Kidney glomerular epithelial cell (primary cell): Measurements from ENCODE around the gene HEATR5A.

Source experiments
- DNase-seq: peaks from one replicate; lab custom pipeline; 2025; lab: John Stamatoyannopoulos, UW

The HEATR5A gene

DNA sequence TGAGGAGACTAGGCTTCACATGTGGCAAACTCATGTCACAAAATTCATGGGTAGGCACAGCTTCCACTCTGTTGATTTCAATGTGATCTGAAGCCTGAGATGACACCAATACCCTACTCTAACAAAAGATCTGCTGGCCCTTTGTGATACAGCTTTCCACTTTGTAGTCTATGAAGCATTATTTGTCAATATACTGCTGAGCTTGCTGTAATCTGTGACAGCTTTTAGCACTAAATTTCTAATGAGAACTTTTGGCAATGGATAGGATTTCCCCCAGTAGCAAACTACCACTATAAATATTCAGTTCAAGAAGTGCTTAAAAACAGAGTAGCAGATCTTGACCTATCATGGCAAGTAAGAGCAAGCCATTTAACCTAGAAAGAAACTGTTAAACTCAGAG is 5.6 kb upstream of the HEATR5A start:
- no peak for DNase-seq

DNA sequence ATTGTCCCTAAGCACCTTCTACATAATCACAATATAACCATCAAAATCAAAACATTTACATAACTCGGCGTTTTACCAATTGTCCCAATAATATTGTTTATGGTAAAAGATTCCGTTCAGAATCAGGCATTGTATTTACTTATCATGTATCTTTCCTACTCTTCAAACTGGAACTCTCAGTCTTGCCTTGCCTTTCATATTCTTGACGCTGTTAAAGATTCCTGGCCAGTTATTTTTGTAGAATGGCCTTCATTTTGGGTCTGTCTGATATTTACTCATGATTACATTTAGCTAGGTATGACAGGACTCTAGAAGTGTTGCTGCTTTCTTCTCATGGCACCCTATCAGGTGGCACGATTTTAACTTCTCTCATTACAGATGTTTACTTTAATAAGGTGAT is 850 bp upstream of the HEATR5A start:
- no peak for DNase-seq

DNA sequence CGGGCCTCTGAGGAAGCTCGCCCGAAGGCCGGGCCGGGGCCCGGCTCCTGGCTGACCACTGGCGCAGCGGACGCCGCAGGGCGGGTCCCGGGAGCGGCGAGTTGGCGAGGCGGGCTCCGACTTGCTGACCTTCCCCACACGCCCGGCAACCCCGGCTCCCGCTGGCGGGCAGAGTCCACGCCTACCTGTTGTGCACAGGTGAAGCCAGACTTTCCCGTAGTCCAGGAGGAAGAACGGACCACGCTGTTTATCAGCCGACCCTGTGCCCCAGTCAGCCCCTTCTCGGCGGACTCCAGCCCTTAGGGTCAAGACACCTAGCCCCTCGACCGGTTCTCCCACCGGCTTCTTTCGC is 407 bp downstream of the HEATR5A start:
- DNase-seq = peak; percentile 48

- DNase-seq = no peak
Observed at GRCh38 chr14:31419179-31419966, 977 bp downstream of the HEATR5A start.

- no peak for DNase-seq
Observed at GRCh38 chr14:31418440-31418839, 1.9 kb downstream of the HEATR5A start.

DNA sequence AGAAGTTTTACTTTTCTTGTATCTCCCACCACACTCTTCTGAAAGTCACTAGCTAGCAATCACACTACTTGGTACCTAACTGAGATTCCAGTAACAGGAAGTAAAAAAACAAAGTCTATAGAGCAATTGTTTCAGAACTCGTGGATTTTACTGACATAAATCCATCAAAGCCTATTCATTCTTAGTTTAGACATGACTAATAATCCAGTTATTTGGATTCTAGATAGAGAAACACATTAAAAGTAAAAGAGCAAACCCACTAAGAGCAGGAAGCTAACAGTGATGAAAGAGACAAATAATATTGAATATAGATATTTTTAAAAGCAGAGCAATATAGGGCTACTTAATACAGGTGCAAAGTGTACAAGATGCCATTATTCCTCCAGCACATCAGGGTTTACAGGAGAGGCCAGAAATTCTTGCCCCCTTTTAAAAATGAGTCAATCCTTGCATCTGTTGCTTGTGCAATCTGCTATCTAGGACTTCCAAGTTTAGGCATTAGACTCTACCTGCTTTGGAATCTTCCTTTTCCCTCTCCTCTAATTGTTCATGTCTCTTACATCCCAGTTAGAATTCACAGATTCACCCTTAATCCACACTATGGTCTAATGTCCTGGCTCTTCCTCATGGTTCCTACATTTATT is 6.0 kb downstream of the HEATR5A start:
- DNase-seq = peak; percentile 36

DNA sequence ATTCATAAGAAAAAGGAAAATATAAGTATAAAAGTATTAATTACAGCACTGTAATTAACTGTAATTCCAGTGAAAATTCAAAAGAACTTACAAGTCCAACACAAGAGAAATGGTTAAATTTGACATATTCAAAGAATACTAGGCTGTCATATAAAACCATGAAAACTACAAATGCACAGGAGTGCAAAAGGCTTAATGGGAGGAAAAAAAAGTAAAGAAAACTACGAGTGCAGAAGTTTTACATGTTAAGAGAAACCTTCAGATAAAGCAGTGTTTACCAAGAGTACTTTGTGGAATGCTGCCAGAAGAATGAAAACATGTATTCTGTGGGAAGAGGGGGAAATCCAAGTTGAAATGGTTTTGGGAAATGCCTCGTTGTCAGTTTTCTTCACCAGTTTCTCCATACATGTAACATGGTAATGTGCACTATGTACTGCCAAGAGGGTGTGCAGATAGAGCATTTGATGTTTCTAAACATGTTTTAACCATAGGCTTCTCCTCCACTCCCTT is 9.1 kb downstream of the HEATR5A start:
- no peak for DNase-seq

DNA sequence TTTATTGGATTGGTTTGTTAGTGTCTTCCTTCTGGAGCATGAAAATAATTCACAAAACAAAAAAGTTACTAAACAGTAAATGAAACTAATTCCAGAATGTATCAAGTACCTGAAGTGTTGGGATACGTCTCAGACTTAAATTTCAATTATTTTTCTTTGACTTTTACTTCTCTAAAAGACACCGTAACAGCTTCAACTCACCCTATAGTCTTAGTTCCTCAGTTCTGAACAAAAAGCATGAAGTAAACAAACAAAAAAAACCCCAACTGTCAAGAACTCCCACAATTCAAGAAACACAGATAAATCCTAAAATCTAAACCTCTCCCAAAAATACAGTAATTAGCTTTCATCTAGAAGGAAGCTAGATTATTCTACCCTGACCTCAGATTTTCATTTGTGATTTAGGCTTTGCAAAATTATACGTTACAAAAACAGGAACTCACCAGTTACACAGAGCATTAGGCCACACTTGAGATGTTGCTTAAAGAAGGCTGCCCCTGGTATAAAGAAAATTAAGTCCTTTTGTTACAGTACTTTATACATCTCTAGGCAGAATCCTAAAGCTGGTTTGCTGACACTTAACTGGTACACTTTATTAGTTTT is 10.2 kb downstream of the HEATR5A start:
- no peak for DNase-seq

DNA sequence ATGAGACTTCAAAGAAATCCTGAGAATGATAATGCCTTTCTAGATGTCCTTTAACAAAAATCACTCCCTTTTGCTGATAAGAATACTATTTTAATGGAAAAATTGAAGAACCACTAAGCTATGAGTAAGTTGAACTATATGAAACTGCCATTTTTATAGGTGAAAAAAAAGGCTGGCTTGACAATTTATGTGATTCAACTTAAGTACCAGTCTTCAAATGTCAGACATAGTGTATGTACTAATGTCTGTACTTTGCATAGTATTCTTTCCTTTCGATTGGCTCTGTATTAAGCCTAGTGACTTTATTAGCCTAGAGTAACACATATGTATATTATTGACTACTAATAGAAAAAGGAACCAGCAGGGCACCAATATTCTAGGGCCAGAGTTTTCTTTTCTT is 11.9 kb downstream of the HEATR5A start:
- no peak for DNase-seq

DNA sequence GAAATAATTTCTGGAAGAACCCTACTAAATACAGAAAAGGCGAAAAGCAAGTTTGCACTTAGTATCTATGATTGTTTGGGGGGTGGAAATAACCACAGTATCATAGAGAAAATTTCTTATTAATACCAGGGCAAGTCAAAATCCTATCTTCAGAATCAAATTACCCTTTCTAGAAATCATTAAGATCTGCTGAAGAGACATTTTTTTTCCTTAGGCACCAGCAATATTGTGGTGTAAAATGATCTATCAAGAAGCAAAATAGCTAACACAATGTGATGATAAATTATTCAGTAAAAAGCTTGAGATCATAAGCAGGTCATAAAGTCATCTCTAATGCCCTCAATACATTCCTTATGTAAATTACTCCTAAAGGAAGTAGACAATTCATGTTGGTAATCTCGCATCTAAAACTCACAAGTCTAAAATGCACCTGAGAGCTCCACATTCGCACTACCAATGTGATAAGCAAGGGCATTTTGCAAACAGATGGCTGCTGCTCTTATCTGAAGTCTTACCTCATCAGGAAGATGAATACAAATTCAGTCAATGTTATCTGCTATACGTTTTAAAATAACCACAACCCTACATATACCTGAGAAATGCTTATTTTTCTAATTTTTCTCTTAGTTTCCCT is 14.6 kb downstream of the HEATR5A start:
- DNase-seq = no peak

DNA sequence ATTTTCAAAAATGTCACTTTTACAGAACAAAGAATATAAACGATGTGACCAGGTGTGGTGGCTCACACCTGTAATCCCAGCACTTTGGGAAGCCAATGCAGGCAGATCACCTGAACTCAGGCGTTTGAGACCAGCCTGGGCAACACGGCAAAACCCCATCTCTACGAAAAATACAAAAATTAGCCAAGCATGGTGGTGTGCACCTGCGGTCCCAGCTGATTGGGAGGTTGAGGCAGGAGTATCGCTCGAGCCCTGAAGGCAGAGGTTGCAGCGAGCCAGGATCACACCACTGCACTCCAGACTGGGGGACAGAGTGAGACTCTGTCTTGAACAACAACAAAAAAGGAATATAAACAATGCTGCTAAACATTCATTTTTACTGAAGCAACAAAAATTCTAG is 15.2 kb downstream of the HEATR5A start:
- DNase-seq = no peak

DNA sequence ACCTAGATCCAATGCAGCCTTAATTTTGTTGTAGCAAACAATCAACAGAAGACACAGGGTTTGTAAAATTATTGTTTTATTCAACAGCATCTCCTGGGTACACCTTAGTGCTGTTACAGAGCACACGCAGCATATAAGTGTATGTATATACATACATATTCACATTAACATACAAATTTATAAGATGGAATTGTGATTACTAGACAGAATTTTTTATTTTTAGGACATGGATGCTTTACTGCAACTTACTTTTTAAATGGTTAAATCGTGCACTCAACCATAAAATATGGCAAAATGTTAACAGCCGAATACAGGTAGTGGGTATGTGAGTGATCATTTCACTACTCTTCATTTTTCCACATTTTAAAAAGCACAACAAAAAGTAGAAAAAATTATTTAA is 16.6 kb downstream of the HEATR5A start:
- no peak for DNase-seq

GRCh38 chr14:31402764-31403439 is 17.4 kb downstream of the HEATR5A start:
- no peak for DNase-seq

DNA sequence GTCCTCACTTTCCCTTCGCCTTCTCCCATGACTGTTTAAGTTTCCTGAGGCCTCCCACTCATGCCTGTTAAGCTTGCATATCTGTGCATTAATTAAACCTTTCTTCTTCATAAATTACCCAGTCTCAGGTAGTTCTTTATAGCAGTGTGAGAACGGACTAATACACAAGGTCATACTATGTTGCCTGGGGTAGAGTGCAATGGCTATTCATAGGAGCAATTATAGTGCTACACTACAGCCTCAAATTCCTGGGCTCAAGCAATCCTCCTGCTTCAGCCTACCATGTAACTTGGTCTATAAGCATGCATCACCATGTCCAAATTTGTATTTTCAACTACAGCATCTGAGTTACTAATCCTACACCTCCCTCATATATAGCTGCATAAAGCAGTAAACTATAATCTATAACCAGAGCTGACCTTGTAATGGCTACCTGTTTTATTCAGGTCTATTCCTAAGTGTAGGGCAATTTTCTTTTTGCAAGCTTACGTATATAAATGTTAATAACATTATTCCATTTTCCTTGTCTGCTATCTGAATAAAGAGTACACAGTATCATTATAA is 18.9 kb downstream of the HEATR5A start:
- DNase-seq = no peak

- DNase-seq = no peak
Observed at GRCh38 chr14:31400031-31400638, 20.2 kb downstream of the HEATR5A start.

GRCh38 chr14:31395572-31396205 is 24.7 kb downstream of the HEATR5A start:
- no peak for DNase-seq

DNA sequence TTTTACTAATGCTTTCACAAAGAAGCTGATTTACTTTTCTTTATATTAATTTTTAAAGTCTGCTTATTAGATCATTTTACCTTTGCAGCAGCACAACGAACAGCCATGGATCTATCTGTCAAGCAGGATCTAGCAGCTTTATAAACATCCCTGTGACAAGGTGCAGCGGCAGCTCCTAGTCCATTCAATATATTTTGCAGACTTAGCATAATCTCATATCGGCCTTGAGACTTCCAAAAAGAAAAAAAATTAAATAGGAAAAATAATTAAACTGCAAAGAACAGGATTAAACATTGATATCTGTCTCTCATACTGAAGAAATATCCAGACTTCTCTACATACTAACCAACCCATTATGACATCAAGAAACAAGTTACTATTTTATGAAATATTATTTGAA is 25.2 kb downstream of the HEATR5A start:
- DNase-seq = no peak

DNA sequence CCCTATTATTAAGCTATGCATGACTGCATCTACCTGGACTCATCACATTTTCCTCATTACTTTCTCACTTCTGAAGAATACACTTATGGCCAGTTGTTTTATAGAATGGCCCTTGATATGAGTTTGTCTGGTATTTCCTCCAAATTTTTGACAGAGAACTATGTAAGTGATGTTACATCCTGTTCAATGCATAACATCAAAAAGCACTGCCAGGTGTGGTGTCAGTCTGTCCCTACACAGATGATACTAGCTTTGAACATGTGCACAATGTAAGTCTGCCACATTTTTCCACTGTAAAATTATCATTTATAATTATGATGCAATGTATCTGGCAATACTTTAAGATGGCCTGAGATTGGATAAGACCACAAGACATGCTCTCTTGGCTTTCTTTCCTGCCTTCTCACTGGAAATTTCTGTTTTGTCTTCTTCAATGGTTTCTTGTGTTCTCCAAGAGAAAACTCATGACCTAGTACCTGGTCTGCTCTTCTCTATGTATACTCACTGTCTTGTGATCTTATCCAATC is 28.3 kb downstream of the HEATR5A start:
- no peak for DNase-seq

DNA sequence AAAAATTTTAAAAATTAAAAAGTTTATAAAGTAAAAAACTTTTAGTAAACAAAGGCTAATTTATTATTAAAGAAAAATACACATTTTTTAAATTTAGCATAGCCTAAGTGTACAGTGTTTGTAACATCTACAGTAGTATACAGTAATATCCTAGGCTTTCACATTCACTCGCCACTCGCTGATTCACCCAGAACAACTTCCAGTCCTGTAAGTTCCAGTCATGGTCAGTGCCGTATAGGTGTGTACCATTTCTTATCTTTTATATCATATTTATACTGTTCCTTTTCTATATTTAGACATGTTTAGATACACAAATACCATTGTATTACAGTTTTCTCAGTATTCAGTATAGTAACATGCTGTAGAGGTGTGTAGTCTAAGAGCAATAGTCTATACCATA is 28.9 kb downstream of the HEATR5A start:
- DNase-seq = no peak

GRCh38 chr14:31389946-31390345 is 30.4 kb downstream of the HEATR5A start:
- no peak for DNase-seq
